OCI-LY7 (cell line): ENCODE results near the gene AZGP1. TPM values are rescaled to one million over a fixed set of nuclear protein-coding genes. Genes with fewer than 3 reads are reported as not detected.
"Not testable (repeated sequence)": the region's sequence is repeated elsewhere in the genome, so short reads cannot be mapped to it uniquely, and the experiment has no call there.

Experiments used
- BruUV-seq: library from RNA; stranded (reverse); fragments of 400-500 nt; replicated peaks from 2 replicates; lab custom pipeline; 2021; lab: Mats Ljungman, UMichigan
- CTCF ChIA-PET: fragments of 300-600 bp; sonication (Branson Sonifier 250); formaldehyde crosslinking; loops from one replicate; lab custom pipeline; 2022; ENCODE audit warnings: antibody characterized with exemption; ENCODE audit not compliant: unreplicated experiment; lab: Charles Lee
- POLR2A ChIA-PET: fragments of 300-600 bp; sonication (Branson Sonifier 250); formaldehyde crosslinking; loops from one replicate; lab custom pipeline; 2022; ENCODE audit warnings: antibody characterized with exemption; lab: Charles Lee
- DNase-seq: peaks from one replicate; pipeline ENCODE4 v3.0.0-alpha.2; 2015; ENCODE audit warnings: low spot score
- H2AFZ ChIP-seq: fragments of 200-600 bp; sonication (generic), shearing (Covaris generic); 2 replicates; pipeline ENCODE4 v1.6.1; 2014; ENCODE audit warnings: mild to moderate bottlenecking, antibody characterized with exemption, low read length, moderate library complexity
- H3K27ac ChIP-seq: fragments of 200-600 bp; sonication (generic); 2 replicates; pipeline ENCODE4 v1.5.1; 2014; ENCODE audit warnings: mixed run types, low read depth, mild to moderate bottlenecking, moderate library complexity, low read length, inconsistent platforms; ENCODE audit not compliant: poor library complexity, severe bottlenecking
- H3K36me3 ChIP-seq: fragments of 200-600 bp; sonication (generic); 2 replicates; pipeline ENCODE4 v1.6.1; 2014; ENCODE audit warnings: mild to moderate bottlenecking, antibody characterized with exemption, low read length, moderate library complexity, mixed read lengths; ENCODE audit not compliant: insufficient read depth
- H3K4me1 ChIP-seq: fragments of 200-600 bp; sonication (generic); 2 replicates; pipeline ENCODE4 v1.5.1; 2014; ENCODE audit warnings: mild to moderate bottlenecking, low read length; ENCODE audit not compliant: insufficient read depth, poor library complexity, severe bottlenecking
- H3K4me2 ChIP-seq: fragments of 200-600 bp; sonication (generic); 2 replicates; pipeline ENCODE4 v1.6.1; 2014; ENCODE audit warnings: mild to moderate bottlenecking, low read length
- H3K4me3 ChIP-seq: fragments of 200-600 bp; sonication (generic); 2 replicates; pipeline ENCODE4 v1.5.1; 2014; ENCODE audit warnings: mild to moderate bottlenecking, low read depth, low read length; ENCODE audit not compliant: poor library complexity, severe bottlenecking
- H3K79me2 ChIP-seq: fragments of 200-600 bp; sonication (generic); 2 replicates; pipeline ENCODE4 v1.6.1; 2016; ENCODE audit warnings: low read depth, mild to moderate bottlenecking, low read length, moderate library complexity, mixed read lengths; ENCODE audit not compliant: insufficient read depth
- H3K9me2 ChIP-seq: fragments of 200-600 bp; sonication (generic); 2 replicates; pipeline ENCODE4 v1.6.1; 2016; ENCODE audit warnings: mild to moderate bottlenecking, low read length, mixed read lengths; ENCODE audit not compliant: insufficient read depth
- H3K9me3 ChIP-seq: fragments of 200-600 bp; sonication (generic); 2 replicates; pipeline ENCODE4 v1.6.1; 2014; ENCODE audit warnings: mild to moderate bottlenecking, mixed run types, low read length, mixed read lengths
- H4K20me1 ChIP-seq: fragments of 200-600 bp; sonication (generic); 2 replicates; pipeline ENCODE4 v1.6.1; 2014; ENCODE audit warnings: mild to moderate bottlenecking, antibody characterized with exemption, low read length, moderate library complexity, mixed read lengths; ENCODE audit not compliant: insufficient read depth
- CTCF ChIP-seq: fragments of 200-600 bp; sonication (generic); conservative IDR thresholded peaks from 2 replicates; pipeline ENCODE4 v1.5.1; 2014; ENCODE audit warnings: mild to moderate bottlenecking, antibody characterized with exemption, low read length, moderate library complexity, mixed read lengths
- EZH2phosphoT487 ChIP-seq: fragments of 200-600 bp; sonication (generic); IDR thresholded peaks from 2 replicates; pipeline ENCODE4 v1.6.1; 2018; ENCODE audit warnings: low read depth, borderline replicate concordance, mild to moderate bottlenecking, mixed run types, antibody characterized with exemption, low read length, moderate library complexity, mixed read lengths
- intact Hi-C: fragments of 100-400 bp; cut with micrococcal nuclease; formaldehyde crosslinking; loops from one replicate; pipeline ENCODE4 v1.10.0; 2022; ENCODE audit not compliant: unreplicated experiment
- total RNA-seq, 2 experiments: library from RNA; depleted of rRNA in 1 of 2; stranded (reverse); fragments of >200 nt in 1 of 2; shearing (Covaris generic) in 1 of 2; gene quantifications; 2 replicates each; pipeline ENCODE4 v1.2.3, GENCODE V29; 2014 to 2022

The AZGP1 gene
- total RNA-seq, 2 experiments from 2014 or later = 0.60 to 0.89 TPM

GRCh38 chr7:99987846-99988245 lies 12.0 kb upstream of the AZGP1 start:
- H3K27ac ChIP-seq = no peak overlapping the region
- CTCF ChIA-PET = no interaction called here

GRCh38 chr7:99987306-99987705 lies 11.5 kb upstream of the AZGP1 start:
- H3K79me2 ChIP-seq, BruUV-seq, DNase-seq, H3K27ac ChIP-seq, intact Hi-C loops, H3K4me3 ChIP-seq, H3K9me2 ChIP-seq, H2AFZ ChIP-seq, H3K9me3 ChIP-seq, H4K20me1 ChIP-seq, H3K4me1 ChIP-seq, H3K4me2 ChIP-seq, H3K36me3 ChIP-seq: not testable (repeated sequence)
- ChIA-PET POLR2A (interaction anchor here (0.6 kb wide), 1 partner anchor 21 kb away, joined by 3 read pairs; no protein-coding TSS in a partner anchor), CTCF (interaction anchor here (0.6 kb wide), 1 partner anchor 85 kb away, joined by 3 read pairs; no protein-coding TSS in a partner anchor)

More at GRCh38 chr7:99987846-99988245, 12.0 kb upstream of the AZGP1 start:
- no peak for TF ChIP-seq EZH2phosphoT487
- no peak for TF ChIP-seq CTCF
- DNase-seq = no peak
- Histone ChIP-seq H3K4me3 (no peak overlapping the region), H2AFZ (no peak overlapping the region), H3K9me3 (no peaks in the 10 kb centered on the region), H3K4me2 (no peak overlapping the region), H4K20me1 (no peaks in the 10 kb centered on the region), H3K79me2 (no peaks in the 10 kb centered on the region), H3K9me2 (no peaks in the 10 kb centered on the region), H3K36me3 (no peaks in the 10 kb centered on the region), H3K4me1 (no peaks in the 10 kb centered on the region)
- intact Hi-C loops = no loop called here
- POLR2A ChIA-PET = interaction anchor here (0.6 to 1.0 kb wide), 2 partner anchors 21 to 69 kb away, joined by 3 to 4 read pairs; no protein-coding TSS in a partner anchor
- no TSS peak for BruUV-seq

DNA sequence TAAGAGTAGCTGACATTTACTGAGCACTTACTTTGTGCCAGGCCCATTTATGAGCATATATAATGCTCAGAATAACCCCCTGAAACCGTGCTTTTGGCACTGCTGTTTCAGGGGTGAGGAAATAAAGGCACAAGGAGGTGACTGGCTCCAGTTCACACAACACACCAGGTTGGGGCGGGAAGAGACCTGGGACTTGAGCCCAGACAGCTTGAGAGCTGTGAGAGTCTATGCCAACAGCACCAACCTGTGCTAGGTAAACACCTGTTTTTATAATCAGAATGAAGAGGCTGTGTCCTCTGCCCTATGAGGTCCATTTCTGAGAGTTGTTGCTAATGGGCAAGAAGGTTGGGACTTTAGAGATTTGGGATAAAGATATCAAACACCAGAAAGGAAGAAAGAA lies 8.8 kb upstream of the AZGP1 start:
- POLR2A ChIA-PET = no interaction called here
- Histone ChIP-seq H3K9me3 (no peaks in the 10 kb centered on the region), H3K27ac (no peak overlapping the region), H3K4me3 (no peak overlapping the region), H3K79me2 (no peaks in the 10 kb centered on the region), H3K9me2 (no peaks in the 10 kb centered on the region), H4K20me1 (no peaks in the 10 kb centered on the region), H3K4me1 (peaks cover 13% of the 10 kb centered on the region), H3K4me2 (no peak overlapping the region), H2AFZ (no peak overlapping the region), H3K36me3 (no peaks in the 10 kb centered on the region)
- CTCF ChIA-PET = no interaction called here
- no TSS peak for BruUV-seq
- intact Hi-C loops = no loop called here
- TF ChIP-seq CTCF = no peak
- no peak for TF ChIP-seq EZH2phosphoT487
- DNase-seq = no peak

DNA sequence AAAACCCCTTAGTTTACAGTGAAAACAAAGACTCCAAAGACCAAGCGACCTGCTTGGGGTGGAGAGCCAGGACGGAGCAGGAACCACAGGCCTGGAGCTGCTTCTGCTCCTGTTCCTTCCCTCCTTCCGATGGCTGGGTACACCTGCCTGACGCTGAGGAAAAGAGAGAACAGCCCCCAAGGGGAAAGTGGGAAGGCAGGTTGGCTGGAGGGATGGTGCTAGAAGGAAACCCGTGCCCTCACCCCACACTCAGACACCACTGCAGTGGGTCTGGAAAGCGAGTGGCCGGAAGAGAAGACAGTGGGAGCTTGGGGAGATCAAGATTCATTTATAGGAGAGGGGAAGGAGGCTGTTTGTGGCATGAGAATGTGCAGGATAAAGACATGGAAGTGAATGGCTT lies 5.2 kb upstream of the AZGP1 start:
- H3K36me3 ChIP-seq, H3K27ac ChIP-seq, H4K20me1 ChIP-seq, H3K4me3 ChIP-seq, H3K9me2 ChIP-seq, DNase-seq, H3K9me3 ChIP-seq, intact Hi-C loops, H3K79me2 ChIP-seq, BruUV-seq: not testable (repeated sequence)
- Histone ChIP-seq H2AFZ (peak overlapping the region; percentile 44; the same call in 1 of the 2 replicates), H3K4me1 (peaks cover 18% of the 10 kb centered on the region), H3K4me2 (peak overlapping the region; percentile 67)
- POLR2A ChIA-PET = interaction anchor here (0.5 kb wide), 1 partner anchor 27 kb away, joined by 3 read pairs; no protein-coding TSS in a partner anchor
- CTCF ChIA-PET = interaction anchor here (1.0 kb wide), 1 partner anchor 9 kb away, joined by 3 read pairs; no protein-coding TSS in a partner anchor

DNA sequence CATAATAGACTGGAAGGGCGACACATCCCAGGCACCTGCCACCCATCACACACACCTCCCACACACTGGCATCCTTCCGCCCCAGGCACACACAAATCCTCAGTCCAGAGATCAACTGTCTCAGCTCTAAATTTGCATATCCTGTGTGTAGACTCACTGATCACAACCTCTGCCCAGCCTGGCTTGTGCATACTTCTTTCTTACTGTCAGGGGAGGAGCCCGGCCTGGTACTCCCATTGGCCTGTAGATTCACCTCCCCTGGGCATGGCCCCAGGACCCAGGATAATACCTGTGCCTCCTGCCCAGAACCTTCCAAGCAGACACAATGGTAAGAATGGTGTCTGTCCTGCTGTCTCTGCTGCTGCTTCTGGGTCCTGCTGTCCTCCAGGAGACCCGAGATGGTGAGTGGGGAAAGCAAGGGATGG lies 4.6 kb upstream of the AZGP1 start:
- CTCF ChIA-PET, H3K36me3 ChIP-seq, POLR2A ChIA-PET, H3K9me2 ChIP-seq, BruUV-seq, H3K79me2 ChIP-seq, H4K20me1 ChIP-seq, intact Hi-C loops, H3K9me3 ChIP-seq: not testable (repeated sequence)
- Histone ChIP-seq H3K4me1 (peaks cover 22% of the 10 kb centered on the region), H3K27ac (peak overlapping the region; percentile 13), H2AFZ (peak overlapping the region; percentile 44; the same call in 1 of the 2 replicates), H3K4me2 (peak overlapping the region; percentile 67), H3K4me3 (peak overlapping the region; percentile 38)
- DNase-seq = peak; percentile 66
